HepG2 (cell line): ENCODE results near the gene FABP1. TPM values are rescaled to one million over a fixed set of nuclear protein-coding genes. Genes with fewer than 3 reads are reported as not detected.

ENCODE experiments used
- CENPX ChIP-seq: sonication (generic); formaldehyde crosslinking; IDR thresholded peaks from 2 replicates; pipeline ENCODE4 v1.9.0; 2021; ENCODE audit warnings: mild to moderate bottlenecking, missing genetic modification reagents, moderate library complexity
- FLYWCH1 ChIP-seq: sonication (generic); formaldehyde crosslinking; IDR thresholded peaks from 2 replicates; pipeline ENCODE4 v1.8.1; 2023; ENCODE audit warnings: mild to moderate bottlenecking, missing genetic modification reagents
- FOXM1 ChIP-seq: sonication (generic); formaldehyde crosslinking; IDR thresholded peaks from 2 replicates; pipeline ENCODE4 v1.5.0; 2020; ENCODE audit warnings: missing genetic modification reagents
- HCFC1 ChIP-seq: fragments of 150-350 bp; IDR thresholded peaks from 2 replicates; pipeline ENCODE4 v1.6.1; 2014; ENCODE audit warnings: low read depth, low read length
- IKZF1 ChIP-seq: fragments of 450-650 bp; IDR thresholded peaks from 2 replicates; pipeline ENCODE4 v1.7.1; 2016
- ISX ChIP-seq: sonication (generic); formaldehyde crosslinking; conservative IDR thresholded peaks from 2 replicates; pipeline ENCODE4 v1.5.0; 2020; ENCODE audit warnings: missing genetic modification reagents
- KDM5A ChIP-seq: fragments of 200-600 bp; sonication (generic); IDR thresholded peaks from 2 replicates; pipeline ENCODE4 v1.7.0; 2018; ENCODE audit warnings: antibody characterized with exemption, mild to moderate bottlenecking, low read length, borderline replicate concordance
- KDM5B ChIP-seq: sonication (generic); formaldehyde crosslinking; IDR thresholded peaks from 2 replicates; pipeline ENCODE4 v1.4.0; 2020; ENCODE audit warnings: missing genetic modification reagents, mild to moderate bottlenecking, borderline replicate concordance
- KLF13 ChIP-seq: sonication (generic); formaldehyde crosslinking; IDR thresholded peaks from 2 replicates; pipeline ENCODE4 v1.4.0; 2020; ENCODE audit warnings: mild to moderate bottlenecking, missing genetic modification reagents
- SOX13 ChIP-seq, 3 experiments: fragments of 450-650 bp in 1 of 3; sonication (generic) in 1 of 3; formaldehyde crosslinking in 1 of 3; IDR thresholded peaks in 2 of 3; conservative IDR thresholded peaks in 1 of 3; 2 replicates each; pipeline versions ENCODE4 v1.5.0 to v1.6.1; 2016 to 2020; ENCODE audit warnings: antibody characterized with exemption in 1 of 3, mild to moderate bottlenecking in 1 of 3, missing compliant biosample characterization in 1 of 3, missing genetic modification reagents in 1 of 3, moderate library complexity in 1 of 3
- TFDP2 ChIP-seq: sonication (generic); formaldehyde crosslinking; IDR thresholded peaks from 2 replicates; pipeline ENCODE4 v1.4.0; 2020; ENCODE audit warnings: missing genetic modification reagents
- UBTF ChIP-seq: sonication (generic); formaldehyde crosslinking; IDR thresholded peaks from 2 replicates; pipeline ENCODE4 v1.4.0; 2020; ENCODE audit warnings: mild to moderate bottlenecking, missing genetic modification reagents
- ZBTB44 ChIP-seq: sonication (generic); formaldehyde crosslinking; IDR thresholded peaks from 2 replicates; pipeline ENCODE4 v1.4.0; 2020; ENCODE audit warnings: missing genetic modification reagents
- ZFP36L1 ChIP-seq: sonication (generic); formaldehyde crosslinking; IDR thresholded peaks from 2 replicates; pipeline ENCODE4 v1.8.0; 2022; ENCODE audit warnings: mild to moderate bottlenecking, missing genetic modification reagents, moderate library complexity
- ZKSCAN8 ChIP-seq: IDR thresholded peaks from 2 replicates; pipeline ENCODE4 v1.6.1; 2016; ENCODE audit warnings: borderline replicate concordance, missing genetic modification reagents, missing compliant biosample characterization
- ZNF143 ChIP-seq: sonication (generic); formaldehyde crosslinking; IDR thresholded peaks from 2 replicates; pipeline ENCODE4 v1.4.0; 2020; ENCODE audit warnings: missing genetic modification reagents
- ZNF230 ChIP-seq: sonication (generic); formaldehyde crosslinking; IDR thresholded peaks from 2 replicates; pipeline ENCODE4 v1.4.0; 2020; ENCODE audit warnings: mild to moderate bottlenecking, missing genetic modification reagents
- ZNF337 ChIP-seq: sonication (generic); formaldehyde crosslinking; IDR thresholded peaks from 2 replicates; pipeline ENCODE4 v1.5.1; 2020; ENCODE audit warnings: missing genetic modification reagents, low read depth, mild to moderate bottlenecking, borderline replicate concordance
- ZNF34 ChIP-seq: sonication (generic); formaldehyde crosslinking; IDR thresholded peaks from 2 replicates; pipeline ENCODE4 v1.4.0; 2020; ENCODE audit warnings: mild to moderate bottlenecking, missing genetic modification reagents, borderline replicate concordance
- ZNF788 ChIP-seq: sonication (generic); formaldehyde crosslinking; IDR thresholded peaks from 2 replicates; pipeline ENCODE4 v1.5.0; 2020; ENCODE audit warnings: mild to moderate bottlenecking, missing genetic modification reagents, borderline replicate concordance
- ZNF839 ChIP-seq: sonication (generic); formaldehyde crosslinking; IDR thresholded peaks from 2 replicates; pipeline ENCODE4 v1.4.0; 2020; ENCODE audit warnings: missing genetic modification reagents, mild to moderate bottlenecking, borderline replicate concordance
- polyA plus RNA-seq, 8 experiments: library from polyadenylated mRNA; depleted of rRNA in 3 of 8; stranded (reverse) in 7 of 8; unstranded in 1 of 8; fragments of >200 nt; fragmentation: Illumina TruSeq in 4 of 8; extraction: Trizol in 4 of 8; gene quantifications; 2 replicates each; pipeline versions ENCODE4 v1.2.1 to v1.2.3, GENCODE V29; 2011 to 2016; ENCODE audit warnings: low read depth in 4 of 8, missing spikeins in 1 of 8, mixed read lengths in 1 of 8; ENCODE audit not compliant: insufficient read depth in 1 of 8
- total RNA-seq, 5 experiments: library from RNA; depleted of rRNA; stranded (reverse); fragments of >200 nt; fragmentation: Illumina TruSeq; extraction: Trizol; gene quantifications; 2 replicates each; pipeline ENCODE4 v1.2.3, GENCODE V29; 2016; ENCODE audit warnings: low read depth in 1 of 5
- TF ChIP-seq, protein P1 (sequence below): fragments of 450-650 bp; IDR thresholded peaks from 2 replicates; pipeline ENCODE4 v1.6.1; 2016

Gene FABP1
- total and polyA plus RNA-seq, 2 of the 13 experiments (the other 11 are each of a cell fraction or from before 2014, with no cell fraction given) = 644 to 1,608 TPM

DNA sequence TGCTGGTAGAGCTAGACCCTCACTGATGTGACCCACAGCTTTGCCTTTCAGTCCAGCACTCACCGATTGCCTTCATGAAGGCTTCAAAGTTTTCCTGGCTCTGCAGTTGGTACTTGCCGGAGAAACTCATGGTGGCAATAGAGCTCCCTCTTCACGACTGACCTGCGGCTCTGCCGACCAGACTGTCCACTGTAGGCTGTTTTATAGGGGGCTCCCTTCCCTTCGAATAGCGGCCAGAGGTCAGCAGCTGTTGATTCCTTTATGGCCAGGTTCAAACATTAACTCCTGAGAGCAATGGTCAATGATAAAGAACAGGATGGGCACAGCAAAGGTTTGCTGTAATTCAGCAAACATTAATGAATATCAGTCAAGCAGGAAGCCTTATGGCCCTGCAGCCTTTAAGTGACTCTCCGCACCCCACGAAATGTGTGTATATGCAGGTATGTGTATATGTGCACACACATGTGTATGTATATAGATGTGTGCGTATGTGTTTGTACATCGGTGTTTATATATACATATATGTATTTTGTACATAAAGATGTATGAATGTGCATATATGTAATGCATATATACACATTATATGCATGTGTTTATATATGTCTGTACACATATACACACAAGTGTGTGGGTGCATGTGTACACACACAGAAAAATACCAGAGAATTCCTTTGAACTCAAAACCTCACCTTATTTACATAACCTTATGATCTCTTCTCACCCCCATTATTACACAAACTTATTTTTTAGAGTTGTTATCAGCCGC, at the start of gene FABP1 (continued):
- TF ChIP-seq ZNF34 = no peak; the same call in 1 of the 2 replicates
- TF ChIP-seq KDM5B = peak; percentile 82; the same call in 1 of the 2 replicates
- 0 out of 2 replicates have a peak, but pooled peaks have one; percentile 7 for TF ChIP-seq ZNF337 (CRISPR knock-in tag)
- no peak for TF ChIP-seq IKZF1
- peak; percentile 92; the same call in 1 of the 2 replicates for TF ChIP-seq ZNF839
- TF ChIP-seq ZNF788 (CRISPR knock-in tag) = peak; percentile 96
- no peak; the same call in 1 of the 2 replicates for TF ChIP-seq FLYWCH1 (CRISPR knock-in tag)
- TF ChIP-seq CENPX (CRISPR knock-in tag) = no peak
- 0 out of 2 replicates have a peak, but pooled peaks have one; percentile 71 for TF ChIP-seq KLF13 (CRISPR knock-in tag)
- TF ChIP-seq ISX (CRISPR knock-in tag) = no peak
- peak; percentile 95; the same call in 1 of the 2 replicates for TF ChIP-seq ZFP36L1 (CRISPR knock-in tag)
- peak; percentile 65; the same call in 1 of the 2 replicates for TF ChIP-seq KDM5A
- 0 out of 2 replicates have a peak, but pooled peaks have one; percentile 80 for TF ChIP-seq ZNF230
- TF ChIP-seq ZKSCAN8 (CRISPR knock-in tag) = peak; percentile 36; the same call in 1 of the 2 replicates
- TF ChIP-seq HCFC1 = no peak
- TF ChIP-seq FOXM1 (CRISPR knock-in tag) = no peak
- TF ChIP-seq ZBTB44 (CRISPR knock-in tag) = peak; percentile 95
- no peak; the same call in 1 of the 2 replicates for TF ChIP-seq ZNF143
- TF ChIP-seq SOX13 (IDR thresholded peaks at IDR 0.05) = peak; percentile 86
- peak in 1 of 2 experiments; percentile 84; a peak in 2 of 4 replicates for TF ChIP-seq SOX13 (CRISPR knock-in tag; conservative IDR thresholded peaks at IDR 0.05 in 1 of 2, IDR thresholded peaks at IDR 0.05 in 1 of 2)
- TF ChIP-seq TFDP2 (CRISPR knock-in tag) = peak; percentile 34
- TF ChIP-seq, protein P1, sequence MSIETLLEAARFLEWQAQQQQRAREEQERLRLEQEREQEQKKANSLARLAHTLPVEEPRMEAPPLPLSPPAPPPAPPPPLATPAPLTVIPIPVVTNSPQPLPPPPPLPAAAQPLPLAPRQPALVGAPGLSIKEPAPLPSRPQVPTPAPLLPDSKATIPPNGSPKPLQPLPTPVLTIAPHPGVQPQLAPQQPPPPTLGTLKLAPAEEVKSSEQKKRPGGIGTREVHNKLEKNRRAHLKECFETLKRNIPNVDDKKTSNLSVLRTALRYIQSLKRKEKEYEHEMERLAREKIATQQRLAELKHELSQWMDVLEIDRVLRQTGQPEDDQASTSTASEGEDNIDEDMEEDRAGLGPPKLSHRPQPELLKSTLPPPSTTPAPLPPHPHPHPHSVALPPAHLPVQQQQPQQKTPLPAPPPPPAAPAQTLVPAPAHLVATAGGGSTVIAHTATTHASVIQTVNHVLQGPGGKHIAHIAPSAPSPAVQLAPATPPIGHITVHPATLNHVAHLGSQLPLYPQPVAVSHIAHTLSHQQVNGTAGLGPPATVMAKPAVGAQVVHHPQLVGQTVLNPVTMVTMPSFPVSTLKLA = 0 out of 2 replicates have a peak, but pooled peaks have one; percentile 3
- peak; percentile 71; the same call in 1 of the 2 replicates for TF ChIP-seq UBTF
